Measurements from ENCODE around the gene NDRG4. TPM values are rescaled to one million over a fixed set of nuclear protein-coding genes. Genes with fewer than 3 reads are reported as not detected.

Gene NDRG4
- total RNA-seq: 1 to 10 TPM in 1 of 2 experiments, under 1 TPM in 1; 0.83 to 1.2 TPM

- H3K36me3 Mint-ChIP-seq (ENCODE audit: low read depth): no peaks in the 10 kb centered on the region
- H3K4me1 Mint-ChIP-seq: peaks cover 22% of the 10 kb centered on the region
- H3K27ac Mint-ChIP-seq: no peak within 1 kb of the TSS
- H3K27me3 Mint-ChIP-seq: peaks cover 1% of the 10 kb centered on the region
- no peak within 1 kb of the TSS for H3K4me3 Mint-ChIP-seq
- DNase-seq: no peak
- ChIA-PET POLR2A (no interaction called here), CTCF (no interaction called here)
- H3K9me3 Mint-ChIP-seq: no peaks in the 10 kb centered on the region
These were observed at the start of gene NDRG4 for GRCh38 chr16:58499615-58500351. TSS of gene NDRG4 (plus strand) at chr16:58500143. CDS start at chr16:58500249, 106 bp downstream.

DNA sequence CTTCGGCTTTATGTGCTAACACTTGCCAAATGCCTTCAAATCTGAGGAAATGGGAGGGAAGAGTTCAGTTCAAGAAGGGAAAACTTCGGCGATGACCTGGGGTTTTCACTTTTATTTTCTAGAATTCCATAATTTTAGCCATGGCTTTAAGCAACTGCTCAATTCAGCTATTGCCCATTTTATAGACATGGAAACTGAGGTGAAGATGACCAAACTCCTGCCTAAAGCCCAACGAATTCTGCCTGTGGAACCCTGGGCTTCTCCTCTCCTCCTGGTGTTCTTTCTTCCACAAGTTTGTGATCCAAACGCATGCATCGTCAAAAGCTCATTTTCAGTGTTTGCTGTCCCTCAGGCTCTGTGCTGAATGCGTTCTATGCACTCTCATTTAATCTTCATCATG is 49.4 kb upstream of the NDRG4 start:
- Mint-ChIP-seq H3K4me3 (no peak overlapping the region), H3K9me3 (no peaks in the 10 kb centered on the region), H3K4me1 (peaks cover 9% of the 10 kb centered on the region), H3K27ac (no peak overlapping the region), H3K36me3 (ENCODE audit: low read depth) (no peaks in the 10 kb centered on the region), H3K27me3 (peaks cover 24% of the 10 kb centered on the region)
- POLR2A ChIA-PET: no interaction called here
- DNase-seq: no peak
- CTCF ChIA-PET: no interaction called here

DNA sequence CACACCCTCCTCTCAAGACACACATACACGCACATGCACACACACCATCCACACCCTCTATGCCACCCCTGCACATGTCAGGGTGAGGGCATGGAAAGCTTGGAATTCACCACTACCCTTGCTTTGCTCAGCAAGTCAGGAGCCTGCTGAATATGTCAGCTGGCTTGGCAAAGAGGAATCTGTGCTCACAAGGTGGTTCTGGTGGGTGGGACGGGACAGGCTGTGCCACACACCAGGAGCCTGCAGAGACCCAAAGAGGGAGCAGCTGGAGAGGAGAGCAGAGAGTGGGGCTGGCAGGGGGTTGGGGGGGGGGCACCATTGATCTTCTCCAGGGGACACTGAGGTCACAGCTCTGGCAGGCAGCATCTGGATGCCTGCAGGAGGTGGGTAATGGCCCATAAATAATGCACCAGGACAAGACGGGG is 48.7 kb upstream of the NDRG4 start:
- ChIA-PET POLR2A (no interaction called here), CTCF (no interaction called here)
- no peak overlapping the region for H3K27ac Mint-ChIP-seq
- DNase-seq: no peak
- H3K36me3 Mint-ChIP-seq (ENCODE audit: low read depth): no peaks in the 10 kb centered on the region
- no peak overlapping the region for H3K4me3 Mint-ChIP-seq
- peaks cover 9% of the 10 kb centered on the region for H3K4me1 Mint-ChIP-seq
- H3K9me3 Mint-ChIP-seq: no peaks in the 10 kb centered on the region
- H3K27me3 Mint-ChIP-seq: peaks cover 26% of the 10 kb centered on the region

DNA sequence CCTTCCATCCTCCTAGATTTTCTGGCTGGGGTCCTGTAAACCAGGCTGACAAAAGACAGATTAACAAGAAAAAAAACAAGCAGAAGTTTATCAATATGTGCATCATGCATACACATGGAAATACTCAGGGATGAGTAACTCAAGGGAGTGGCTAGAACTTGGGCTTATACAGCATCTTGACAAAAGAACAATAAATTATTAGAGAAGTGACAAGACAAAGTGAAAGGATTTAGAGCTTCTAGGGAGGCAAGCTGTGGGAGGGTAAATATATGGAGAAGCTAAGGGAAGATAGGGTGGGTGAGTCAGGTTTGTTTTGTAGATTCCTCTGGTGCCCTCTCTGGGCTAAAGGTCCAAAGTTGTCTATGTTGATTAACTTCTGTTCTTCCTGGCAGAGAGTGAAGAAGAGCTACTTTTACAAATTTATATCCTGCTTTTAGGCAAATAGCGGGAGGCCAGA is 48.0 kb upstream of the NDRG4 start:
- Mint-ChIP-seq H3K4me1 (peaks cover 9% of the 10 kb centered on the region), H3K4me3 (no peak overlapping the region), H3K9me3 (no peaks in the 10 kb centered on the region), H3K27me3 (peaks cover 26% of the 10 kb centered on the region), H3K36me3 (ENCODE audit: low read depth) (no peaks in the 10 kb centered on the region), H3K27ac (no peak overlapping the region)
- ChIA-PET CTCF (no interaction called here), POLR2A (no interaction called here)
- no peak for DNase-seq

DNA sequence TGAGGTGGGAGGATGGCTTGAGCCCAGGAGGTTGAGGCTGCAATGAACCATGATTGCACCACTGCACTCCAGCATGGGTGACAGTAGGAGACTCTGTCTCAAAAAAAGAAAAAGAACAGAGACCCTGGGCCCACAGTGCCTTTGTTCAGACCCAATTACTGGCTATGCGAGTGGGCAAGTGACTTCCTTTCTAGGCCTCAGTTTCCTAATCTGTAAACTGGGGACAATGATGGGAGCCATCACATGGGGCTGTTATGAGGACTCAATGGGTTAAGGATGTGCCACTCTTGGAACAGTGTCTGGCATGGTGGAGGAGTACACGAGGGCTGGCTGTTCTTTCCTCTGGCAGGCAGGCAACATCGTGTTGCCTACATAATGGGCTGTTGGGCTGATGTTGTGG is 47.3 kb upstream of the NDRG4 start:
- peaks cover 9% of the 10 kb centered on the region for H3K4me1 Mint-ChIP-seq

DNA sequence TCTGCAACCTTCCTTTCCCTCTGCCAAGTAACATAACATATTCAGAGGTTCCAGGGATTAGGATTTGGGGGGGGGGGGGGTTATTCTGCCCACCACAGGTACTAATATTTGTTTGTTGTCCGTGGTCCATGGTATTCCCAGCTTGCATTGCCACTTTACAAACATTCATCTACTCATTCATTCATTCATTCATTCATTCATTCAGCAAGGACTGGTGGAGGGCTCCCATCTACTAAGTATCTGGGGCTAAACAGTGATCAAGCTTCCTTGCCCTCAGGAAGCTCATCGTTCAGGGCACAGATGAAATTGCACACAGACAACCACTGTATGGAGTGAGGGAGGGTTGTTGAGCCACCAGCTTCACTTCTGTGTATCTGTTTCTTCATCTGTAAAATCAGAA is 45.8 kb upstream of the NDRG4 start:
- H3K9me3 Mint-ChIP-seq: no peaks in the 10 kb centered on the region
- H3K4me3 Mint-ChIP-seq: no peak overlapping the region
- POLR2A ChIA-PET: interaction anchor here (0.9 kb wide), 1 partner anchor 11 kb away, joined by 3 read pairs; no protein-coding TSS in a partner anchor
- H3K27me3 Mint-ChIP-seq: peaks cover 22% of the 10 kb centered on the region
- no peak for DNase-seq
- H3K36me3 Mint-ChIP-seq (ENCODE audit: low read depth): no peaks in the 10 kb centered on the region
- H3K27ac Mint-ChIP-seq: no peak overlapping the region
- CTCF ChIA-PET: interaction anchor here (1.8 to 1.9 kb wide), 2 partner anchors 11 to 118 kb away, joined by 4 read pairs; no protein-coding TSS in a partner anchor
- peaks cover 12% of the 10 kb centered on the region for H3K4me1 Mint-ChIP-seq

More for the DNA sequence above, 47.3 kb upstream of the NDRG4 start:
- H3K36me3 Mint-ChIP-seq (ENCODE audit: low read depth): no peaks in the 10 kb centered on the region
- peaks cover 22% of the 10 kb centered on the region for H3K27me3 Mint-ChIP-seq
- H3K27ac Mint-ChIP-seq: no peak overlapping the region
- POLR2A ChIA-PET: no interaction called here
- DNase-seq: no peak
- CTCF ChIA-PET: no interaction called here
- no peaks in the 10 kb centered on the region for H3K9me3 Mint-ChIP-seq
- H3K4me3 Mint-ChIP-seq: no peak overlapping the region

DNA sequence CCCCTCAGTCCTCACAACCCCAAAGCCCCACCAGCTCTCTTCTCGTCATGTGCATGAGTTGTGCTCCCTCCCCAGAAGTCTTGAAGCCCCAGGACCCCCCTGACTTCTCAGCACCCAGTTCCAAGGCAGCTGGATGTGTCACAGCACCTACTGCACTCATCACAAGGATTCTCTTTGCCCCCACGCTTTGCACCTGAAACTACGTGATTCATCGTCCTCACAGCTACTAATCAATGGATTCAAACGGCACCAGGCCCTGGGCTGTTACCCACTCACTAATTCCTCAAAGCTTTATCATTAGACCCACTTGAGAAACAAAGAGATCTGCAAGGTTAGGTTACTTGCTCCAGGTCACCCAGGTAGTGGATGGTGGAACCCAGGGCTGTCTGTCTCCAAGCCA is 45.1 kb upstream of the NDRG4 start:
- no peak overlapping the region for H3K27ac Mint-ChIP-seq
- DNase-seq: no peak
- ChIA-PET POLR2A (interaction anchor here (1.2 kb wide), 1 partner anchor 16 kb away, joined by 3 read pairs; no protein-coding TSS in a partner anchor), CTCF (interaction anchor here (1.8 to 1.9 kb wide), 2 partner anchors 11 to 118 kb away, joined by 4 read pairs; no protein-coding TSS in a partner anchor)
- H3K4me3 Mint-ChIP-seq: no peak overlapping the region
- H3K9me3 Mint-ChIP-seq: no peaks in the 10 kb centered on the region
- peaks cover 12% of the 10 kb centered on the region for H3K4me1 Mint-ChIP-seq
- peaks cover 19% of the 10 kb centered on the region for H3K27me3 Mint-ChIP-seq
- no peaks in the 10 kb centered on the region for H3K36me3 Mint-ChIP-seq (ENCODE audit: low read depth)

DNA sequence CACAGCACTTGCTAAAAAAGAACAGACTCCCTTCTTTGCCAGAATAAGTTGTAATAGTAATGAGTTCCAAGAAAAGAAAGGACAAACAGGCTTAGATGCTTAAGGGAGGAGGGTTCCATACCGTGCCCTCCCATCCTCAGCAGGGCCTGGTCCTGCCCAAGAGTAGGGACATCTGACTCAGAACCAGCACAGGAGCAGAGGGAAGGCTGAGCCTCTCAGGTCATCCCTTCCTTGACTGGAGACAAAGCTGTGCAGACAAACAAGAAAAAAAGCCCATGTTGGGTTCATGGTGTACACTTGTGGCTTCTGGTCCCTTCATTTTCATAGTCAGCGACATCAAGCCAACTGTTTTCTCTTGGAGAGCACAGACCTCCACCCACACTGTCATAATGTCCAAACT is 44.2 kb upstream of the NDRG4 start:
- ChIA-PET POLR2A (interaction anchor here (1.2 kb wide), 1 partner anchor 15 kb away, joined by 3 read pairs; no protein-coding TSS in a partner anchor), CTCF (no interaction called here)
- Mint-ChIP-seq H3K4me3 (no peak overlapping the region), H3K4me1 (peaks cover 9% of the 10 kb centered on the region), H3K27ac (no peak overlapping the region), H3K9me3 (no peaks in the 10 kb centered on the region), H3K36me3 (ENCODE audit: low read depth) (no peaks in the 10 kb centered on the region), H3K27me3 (peaks cover 13% of the 10 kb centered on the region)
- no peak for DNase-seq

DNA sequence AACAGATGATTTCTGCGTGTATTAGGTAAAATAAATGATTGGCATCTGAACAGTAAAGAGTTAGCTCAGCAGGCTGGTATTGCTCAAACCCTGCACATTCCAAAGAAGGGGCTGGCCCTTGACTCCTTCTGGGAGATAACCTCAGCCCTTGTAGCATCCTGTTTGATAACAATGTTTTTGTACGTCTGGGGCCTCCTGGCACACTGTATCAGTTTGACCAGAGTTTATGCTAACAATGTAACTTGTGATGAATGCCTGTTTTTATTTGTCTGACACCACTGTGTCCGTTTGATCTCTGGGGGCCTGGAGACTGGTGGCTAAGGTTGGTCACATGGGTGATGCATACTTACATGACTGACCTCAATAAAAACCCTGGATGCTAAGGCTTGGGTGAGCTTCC is 43.8 kb upstream of the NDRG4 start:
- ChIA-PET CTCF (no interaction called here), POLR2A (interaction anchor here (1.2 kb wide), 1 partner anchor 15 kb away, joined by 3 read pairs; no protein-coding TSS in a partner anchor)
- Mint-ChIP-seq H3K4me1 (peaks cover 9% of the 10 kb centered on the region), H3K9me3 (no peaks in the 10 kb centered on the region), H3K27me3 (peaks cover 9% of the 10 kb centered on the region), H3K4me3 (no peak overlapping the region), H3K36me3 (ENCODE audit: low read depth) (no peaks in the 10 kb centered on the region), H3K27ac (no peak overlapping the region)
- no peak for DNase-seq

DNA sequence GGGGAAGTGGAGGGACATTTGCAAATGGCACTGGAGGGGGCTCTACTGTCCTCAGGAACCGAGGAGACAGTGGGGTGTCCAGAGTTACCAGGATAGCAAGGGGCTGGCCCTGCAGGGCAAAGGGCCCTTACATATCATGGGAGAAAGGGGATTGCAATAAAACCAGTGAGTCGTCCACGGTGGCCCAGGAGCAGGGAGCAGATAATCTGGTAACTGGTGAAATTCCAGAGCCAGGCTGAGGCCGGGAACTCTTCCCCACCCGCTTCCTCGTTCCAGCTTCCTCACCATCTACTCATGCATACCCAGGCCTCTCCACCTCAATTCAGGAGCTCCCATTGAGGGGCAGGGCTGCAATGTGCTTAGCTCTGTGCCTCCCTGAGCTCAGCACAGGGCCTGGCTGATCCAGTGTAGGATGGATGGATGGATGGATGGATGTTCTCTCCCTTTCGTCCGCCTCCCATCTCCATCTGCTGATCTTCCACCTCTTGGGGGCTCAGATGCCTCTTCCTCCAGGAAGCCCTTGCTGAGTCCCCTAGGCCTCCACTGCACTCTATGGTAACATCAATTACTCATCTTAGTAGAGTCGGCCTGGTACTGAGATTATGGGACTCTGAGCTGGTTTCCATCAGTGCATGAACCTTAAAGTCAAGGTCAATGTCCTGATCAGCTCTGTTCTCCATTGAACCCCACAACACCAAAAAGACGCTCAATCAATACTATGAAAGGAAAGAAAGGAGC is 41.2 kb upstream of the NDRG4 start:
- DNase-seq: no peak
- CTCF ChIA-PET: interaction anchor here (0.9 kb wide), 1 partner anchor 30 kb away, joined by 3 read pairs; no protein-coding TSS in a partner anchor

DNA sequence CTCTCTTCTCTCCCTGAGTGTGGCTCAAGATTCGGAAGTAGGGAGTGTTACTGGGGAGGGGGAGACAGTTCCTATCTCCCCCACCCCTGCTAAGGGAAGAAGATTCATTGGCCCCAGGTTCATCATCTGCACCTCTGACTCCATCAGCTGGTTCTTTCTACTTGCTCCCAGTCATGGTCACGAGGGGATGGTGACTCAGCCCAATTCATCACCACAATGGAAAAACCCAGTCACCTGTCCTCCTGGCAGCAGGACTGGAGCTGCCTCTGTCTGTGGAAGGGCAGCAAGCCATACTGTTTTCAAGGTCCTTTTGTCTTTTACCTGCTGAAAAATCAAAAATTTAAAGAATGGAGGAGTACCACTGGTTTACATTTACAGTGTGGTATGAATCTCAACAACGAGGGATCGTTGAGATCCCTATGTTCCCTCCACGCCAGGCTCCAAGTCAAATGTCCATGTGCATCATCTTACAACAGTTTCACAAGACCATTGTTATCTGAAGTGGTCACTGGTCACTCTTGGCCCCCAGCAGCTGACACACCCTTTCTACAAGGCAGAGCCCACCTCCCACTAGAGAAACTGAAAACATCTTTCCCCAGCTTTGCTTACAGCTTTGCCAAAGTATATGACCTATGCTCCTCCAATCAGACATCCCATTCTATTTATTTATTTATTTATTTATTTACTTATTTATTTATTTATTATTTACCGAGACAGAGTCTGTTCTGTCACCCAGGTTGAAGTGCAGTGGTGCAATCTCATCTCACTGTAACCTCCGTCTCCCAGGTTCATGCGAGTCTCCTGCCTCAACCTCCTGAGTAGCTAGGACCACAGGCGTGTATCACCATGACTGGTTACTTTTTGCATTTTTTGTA is 40.4 kb upstream of the NDRG4 start:
- CTCF ChIA-PET: interaction anchor here (0.9 kb wide), 1 partner anchor 29 kb away, joined by 3 read pairs; no protein-coding TSS in a partner anchor
- Mint-ChIP-seq H3K27me3 (peaks cover 26% of the 10 kb centered on the region), H3K4me1 (peaks cover 11% of the 10 kb centered on the region), H3K27ac (no peak overlapping the region), H3K36me3 (ENCODE audit: low read depth) (no peaks in the 10 kb centered on the region), H3K9me3 (no peaks in the 10 kb centered on the region), H3K4me3 (no peak overlapping the region)
- POLR2A ChIA-PET: no interaction called here
- DNase-seq: peak; percentile 51

More for the DNA sequence above, 41.2 kb upstream of the NDRG4 start:
- H3K36me3 Mint-ChIP-seq (ENCODE audit: low read depth): no peaks in the 10 kb centered on the region
- H3K27ac Mint-ChIP-seq: no peak overlapping the region
- peaks cover 11% of the 10 kb centered on the region for H3K4me1 Mint-ChIP-seq
- H3K4me3 Mint-ChIP-seq: no peak overlapping the region
- H3K9me3 Mint-ChIP-seq: no peaks in the 10 kb centered on the region
- POLR2A ChIA-PET: interaction anchor here (0.9 kb wide), 1 partner anchor 39 kb away, joined by 3 read pairs; no protein-coding TSS in a partner anchor
- peaks cover 25% of the 10 kb centered on the region for H3K27me3 Mint-ChIP-seq

DNA sequence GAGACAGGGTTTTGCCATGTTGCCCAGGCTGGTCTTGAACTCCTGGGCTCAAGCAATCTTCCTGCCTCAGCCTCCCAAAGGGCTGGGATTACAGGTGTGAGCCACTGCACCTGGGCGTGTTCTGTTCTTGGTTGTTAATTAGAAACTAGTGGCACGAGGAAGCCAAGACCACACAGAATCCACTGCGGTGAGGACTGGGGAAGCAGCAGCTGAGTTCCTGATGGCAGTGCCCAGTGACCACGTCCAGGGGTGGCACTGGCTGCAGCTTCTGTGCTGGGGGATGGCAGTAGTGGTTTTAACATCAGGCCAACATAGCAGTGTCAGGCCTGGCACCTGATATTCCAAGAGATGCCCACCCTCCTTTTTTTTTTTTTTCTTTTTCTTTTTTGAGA is 39.7 kb upstream of the NDRG4 start:
- H3K36me3 Mint-ChIP-seq (ENCODE audit: low read depth): no peaks in the 10 kb centered on the region
- peaks cover 29% of the 10 kb centered on the region for H3K27me3 Mint-ChIP-seq
- DNase-seq: no peak
- ChIA-PET POLR2A (no interaction called here), CTCF (no interaction called here)
- peaks cover 13% of the 10 kb centered on the region for H3K4me1 Mint-ChIP-seq
- no peak overlapping the region for H3K4me3 Mint-ChIP-seq
- no peaks in the 10 kb centered on the region for H3K9me3 Mint-ChIP-seq
- H3K27ac Mint-ChIP-seq: no peak overlapping the region
